Gastrocnemius medialis (tissue), 4 donors: ENCODE data around the gene CAPZB. TPM values are rescaled to one million over a fixed set of nuclear protein-coding genes. Genes with fewer than 3 reads are reported as not detected.

Experiments used
- ATAC-seq, 2 donors: fragments of 150-250 bp; one replicate each; pipeline ENCODE4 v1.9.1; 2016
- DNase-seq, 2 donors: peaks; one replicate each; pipeline ENCODE4 v3.0.0-alpha.2; 2019
- H3K27ac ChIP-seq, 4 donors: fragments of 200-600 bp; sonication (generic); 1 replicate in 1 of 4; 2 replicates in 3 of 4; pipeline ENCODE4 v1.5.1; 2016 to 2018; ENCODE audit warnings: mild to moderate bottlenecking in 2 of 4, moderate library complexity in 1 of 4
- H3K27me3 ChIP-seq, 3 donors: fragments of 200-600 bp; sonication (generic) in 2 of 3; 1 replicate in 1 of 3; 2 replicates in 2 of 3; pipeline versions ENCODE4 v1.5.1 to v1.6.0; 2016 to 2019; ENCODE audit warnings: mild to moderate bottlenecking in 1 of 3, moderate library complexity in 1 of 3
- H3K36me3 ChIP-seq, 2 donors: fragments of 200-600 bp; sonication (generic) in 1 of 2; one replicate each; pipeline ENCODE4 v1.5.1; 2017 to 2018
- H3K4me1 ChIP-seq, 2 donors: fragments of 200-600 bp; sonication (generic) in 1 of 2; one replicate each; pipeline ENCODE4 v1.5.1; 2016 to 2017; ENCODE audit warnings: mild to moderate bottlenecking in 2 of 2
- H3K4me3 ChIP-seq, 4 donors: fragments of 200-600 bp; sonication (generic) in 3 of 4; 1 replicate in 1 of 4; 2 replicates in 3 of 4; pipeline ENCODE4 v1.5.1; 2016 to 2019; ENCODE audit warnings: mild to moderate bottlenecking in 2 of 4
- H3K9me3 ChIP-seq, 3 donors: fragments of 200-600 bp; sonication (generic) in 2 of 3; 1 replicate in 1 of 3; 2 replicates in 2 of 3; pipeline ENCODE4 v1.5.1; 2016 to 2019
- CTCF ChIP-seq, 5 experiments: fragments of 450-650 bp in 3 of 5; fragments of 200-600 bp in 2 of 5; sonication (generic) in 2 of 5; IDR thresholded peaks in 4 of 5; conservative IDR thresholded peaks in 1 of 5; 1 replicate in 4 of 5; 2 replicates in 1 of 5; pipeline ENCODE4 v1.5.1; 2016 to 2019; ENCODE audit warnings: antibody characterized with exemption in 5 of 5, mild to moderate bottlenecking in 3 of 5, moderate library complexity in 3 of 5
- POLR2A ChIP-seq, 2 donors: fragments of 450-650 bp; IDR thresholded peaks; one replicate each; pipeline ENCODE4 v1.6.1; 2017; ENCODE audit warnings: antibody characterized with exemption in 2 of 2, mild to moderate bottlenecking in 2 of 2, moderate library complexity in 2 of 2
- in situ Hi-C, 4 donors: fragments of 200-750 bp; cut with MboI; loops; one replicate each; pipeline versions ENCODE4 v1.15.0 to v1.8.0; 2017; ENCODE audit warnings: low sequenced_read_pairs in 4 of 4
- intact Hi-C: fragments of 100-400 bp; cut with DNase I; formaldehyde crosslinking; loops from one replicate; pipeline ENCODE4 v1.15.1; 2023; ENCODE audit warnings: low total_unique reads
- total RNA-seq, 4 donors: library from RNA; depleted of rRNA; stranded (reverse); fragments of >200 nt; gene quantifications; one replicate each; pipeline versions ENCODE4 v1.1.0 to v1.2.3, GENCODE V29; 2016

Gene CAPZB
- total RNA-seq, 4 donors from 2014 or later, result 48.6 to 93.8 (median 74.9) TPM

- ATAC-seq, result peak; percentile 11 to 48
- peak in 1 of 2 donors; percentile 50 for DNase-seq
- intact Hi-C loops, result no loop called here
These were observed 39.7 kb downstream of the CAPZB start for GRCh38 chr1:19445417-19446342.

GRCh38 chr1:19444296-19445021 is 40.9 kb downstream of the CAPZB start:
- H3K27me3 ChIP-seq, result no peaks in the 10 kb centered on the region
- peak overlapping the region; percentile 20 to 75 (median 52) for H3K27ac ChIP-seq
- in situ Hi-C loops (no loop called here), intact Hi-C loops (no loop called here)
- H3K4me3 ChIP-seq, result no peak overlapping the region
- DNase-seq (no peak), ATAC-seq (no peak)
- TF ChIP-seq POLR2A (IDR thresholded peaks at IDR 0.05) (no peak), CTCF (IDR thresholded peaks at IDR 0.05 in 4 of 5, conservative IDR thresholded peaks at IDR 0.05 in 1 of 5) (no peak)
- H3K36me3 ChIP-seq, result no peaks in the 10 kb centered on the region
- H3K9me3 ChIP-seq, result no peaks in the 10 kb centered on the region
- peaks cover 75 to 78% of the 10 kb centered on the region in 2 donors for H3K4me1 ChIP-seq

More at GRCh38 chr1:19445417-19446342, 39.7 kb downstream of the CAPZB start:
- Histone ChIP-seq H3K9me3 (no peaks in the 10 kb centered on the region), H3K4me3 (no peak overlapping the region), H3K27ac (peak overlapping the region; percentile 47 to 75 (median 60)), H3K4me1 (peaks cover 75 to 78% of the 10 kb centered on the region in 2 donors), H3K27me3 (no peaks in the 10 kb centered on the region), H3K36me3 (no peaks in the 10 kb centered on the region)
- in situ Hi-C loops, result no loop called here
- TF ChIP-seq POLR2A (IDR thresholded peaks at IDR 0.05), result no peak
- peak in 2 of 5 experiments; percentile 14 to 40 for TF ChIP-seq CTCF (IDR thresholded peaks at IDR 0.05 in 4 of 5, conservative IDR thresholded peaks at IDR 0.05 in 1 of 5)

- peak overlapping the region; percentile 20 to 75 (median 52) for H3K27ac ChIP-seq
- no peaks in the 10 kb centered on the region for H3K9me3 ChIP-seq
- no peak overlapping the region for H3K4me3 ChIP-seq
- DNase-seq (no peak), ATAC-seq (no peak)
- no peaks in the 10 kb centered on the region for H3K36me3 ChIP-seq
- peaks cover 75 to 78% of the 10 kb centered on the region in 2 donors for H3K4me1 ChIP-seq
- TF ChIP-seq CTCF (IDR thresholded peaks at IDR 0.05 in 4 of 5, conservative IDR thresholded peaks at IDR 0.05 in 1 of 5) (no peak), POLR2A (IDR thresholded peaks at IDR 0.05) (no peak)
- intact Hi-C loops, result no loop called here
- in situ Hi-C loops, result no loop called here
- H3K27me3 ChIP-seq, result no peaks in the 10 kb centered on the region
These were observed 42.0 kb downstream of the CAPZB start for GRCh38 chr1:19443326-19443725.

GRCh38 chr1:19442154-19443096 is 42.9 kb downstream of the CAPZB start:
- DNase-seq, result no peak
- no peaks in the 10 kb centered on the region for H3K27me3 ChIP-seq
- H3K4me1 ChIP-seq, result peaks cover 75 to 78% of the 10 kb centered on the region in 2 donors
- intact Hi-C loops (no loop called here), in situ Hi-C loops (no loop called here)
- no peaks in the 10 kb centered on the region for H3K36me3 ChIP-seq
- no peaks in the 10 kb centered on the region for H3K9me3 ChIP-seq
- no peak overlapping the region for H3K4me3 ChIP-seq
- TF ChIP-seq POLR2A (IDR thresholded peaks at IDR 0.05) (no peak), CTCF (IDR thresholded peaks at IDR 0.05 in 4 of 5, conservative IDR thresholded peaks at IDR 0.05 in 1 of 5) (no peak)
- no peak for ATAC-seq
- H3K27ac ChIP-seq, result peak overlapping the region in 3 of 4 donors; percentile 48 to 75 (median 55)
